Activated CD8-positive, alpha-beta memory T cell treated with anti-CD3 and anti-CD28 coated beads, Interleukin-2, amount 10 ng/mL, durations not matched to agents 7 days and 5 days (primary cell): ENCODE results near the gene ZNF236. TPM values are rescaled to one million over a fixed set of nuclear protein-coding genes. Genes with fewer than 3 reads are reported as not detected.

Experiments
- ATAC-seq: fragments of 150-1000 bp; cut with Tn5 transposase; one replicate; pipeline ENCODE4 v1.10.0; 2021; ENCODE audit warnings: moderate library complexity
- CTCF ChIA-PET: fragments of 350-600 bp; sonication (Branson Sonifier 250); formaldehyde crosslinking; loops from one replicate; lab custom pipeline; 2021; ENCODE audit warnings: antibody characterized with exemption; lab: Charles Lee
- DNase-seq: peaks from one replicate; pipeline ENCODE4 v3.0.0-alpha.2; 2020
- H3K27ac Mint-ChIP-seq: one replicate; pipeline ENCODE4 v1.8.0; 2021; ENCODE audit warnings: mild to moderate bottlenecking, mixed read lengths
- H3K27me3 Mint-ChIP-seq: one replicate; pipeline ENCODE4 v1.8.0; 2021; ENCODE audit warnings: mixed read lengths
- H3K36me3 Mint-ChIP-seq: one replicate; pipeline ENCODE4 v1.8.0; 2021; ENCODE audit warnings: mild to moderate bottlenecking, mixed read lengths
- H3K4me1 Mint-ChIP-seq: one replicate; pipeline ENCODE4 v1.8.0; 2021; ENCODE audit warnings: mixed read lengths
- H3K4me3 Mint-ChIP-seq: one replicate; pipeline ENCODE4 v1.8.0; 2021; ENCODE audit warnings: mild to moderate bottlenecking, moderate library complexity, mixed read lengths
- H3K9me3 Mint-ChIP-seq: one replicate; pipeline ENCODE4 v1.8.0; 2022; ENCODE audit warnings: low read depth, mixed read lengths
- total RNA-seq, 2 experiments: library from RNA; stranded (reverse); gene quantifications; one replicate each; pipeline ENCODE4 v1.2.3, GENCODE V29; 2021

The ZNF236 gene
- total RNA-seq, 2 experiments from 2014 or later: 16.8 to 22.9 TPM

DNA sequence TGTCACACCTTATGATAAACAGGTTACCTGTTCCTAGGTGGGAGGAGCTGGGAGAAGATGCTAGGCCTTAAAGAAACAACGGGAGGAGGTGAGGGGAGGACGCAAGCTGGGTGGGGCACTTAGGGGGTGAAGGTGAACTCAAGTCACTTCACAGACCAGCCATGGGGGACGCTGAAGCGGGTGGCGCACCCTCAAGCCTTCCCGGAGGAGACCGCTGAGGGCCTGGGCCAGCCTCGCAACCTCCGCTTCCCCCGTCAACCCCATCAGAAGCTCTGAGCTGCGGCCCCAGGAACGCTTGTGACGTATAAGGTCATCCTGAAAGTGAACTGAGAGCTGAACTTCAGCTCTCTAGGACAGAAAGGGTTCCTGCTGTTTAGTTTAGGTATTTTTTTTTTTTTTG, 176.7 kb downstream of the ZNF236 start:
- DNase-seq (no peak), ATAC-seq (no peak)
- Mint-ChIP-seq H3K4me1 (peaks cover 23% of the 10 kb centered on the region), H3K4me3 (no peak overlapping the region), H3K27me3 (no peaks in the 10 kb centered on the region), H3K9me3 (no peaks in the 10 kb centered on the region), H3K27ac (no peak overlapping the region), H3K36me3 (no peaks in the 10 kb centered on the region)
- CTCF ChIA-PET: interaction anchor here (0.7 to 8.5 kb wide), 9 partner anchors 10 to 213 kb away, joined by 3 to 97 read pairs (median 17); no protein-coding TSS in a partner anchor

DNA sequence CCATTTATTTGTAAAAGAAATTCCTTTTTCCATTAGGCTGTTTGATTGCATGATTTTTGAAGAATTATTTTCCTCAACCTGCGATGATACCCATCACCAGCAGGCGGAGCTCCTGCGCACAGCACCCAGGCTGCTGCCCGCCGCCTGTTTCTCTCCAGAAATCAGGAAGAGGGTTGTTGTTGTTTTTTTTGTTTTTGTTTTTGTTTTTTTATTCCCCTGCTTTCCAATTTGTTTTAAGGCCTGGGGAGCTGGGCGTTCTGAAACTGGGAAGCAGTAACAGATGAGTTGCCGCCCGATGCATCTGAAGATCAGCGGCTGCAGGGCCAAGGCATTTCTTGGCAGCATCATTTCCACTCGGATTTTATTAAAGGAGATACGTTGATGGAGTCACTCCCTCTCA, 178.2 kb downstream of the ZNF236 start:
- DNase-seq (peak; percentile 60), ATAC-seq (no peak)
- Mint-ChIP-seq H3K36me3 (no peaks in the 10 kb centered on the region), H3K9me3 (no peaks in the 10 kb centered on the region), H3K27ac (peak overlapping the region; percentile 42), H3K4me1 (peaks cover 37% of the 10 kb centered on the region), H3K4me3 (no peak overlapping the region), H3K27me3 (no peaks in the 10 kb centered on the region)
- CTCF ChIA-PET: interaction anchor here (0.9 to 8.5 kb wide), 49 partner anchors 9 to 650 kb away, joined by 3 to 97 read pairs (median 6); partner anchors contain the start of gene MBP

DNA sequence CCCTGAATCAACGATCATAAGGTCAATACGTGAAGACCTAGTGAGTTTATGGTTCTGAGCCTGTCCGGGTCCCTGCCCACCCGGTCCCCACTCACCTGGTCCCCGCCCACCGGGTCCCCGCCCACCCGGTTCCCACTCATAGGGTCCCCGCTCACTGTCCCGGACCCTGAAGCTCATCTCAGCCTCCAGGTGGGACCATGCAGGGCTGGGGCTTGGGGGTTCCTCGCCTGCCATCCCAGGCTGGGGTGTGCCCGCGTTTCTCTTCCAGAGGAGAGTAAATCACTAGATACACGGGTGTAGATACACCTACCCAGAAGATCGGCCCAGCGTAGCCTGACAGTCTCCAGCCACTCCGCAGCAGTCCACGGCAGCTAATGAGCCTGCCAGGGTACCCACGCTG, 178.7 kb downstream of the ZNF236 start:
- no peaks in the 10 kb centered on the region for H3K27me3 Mint-ChIP-seq

DNA sequence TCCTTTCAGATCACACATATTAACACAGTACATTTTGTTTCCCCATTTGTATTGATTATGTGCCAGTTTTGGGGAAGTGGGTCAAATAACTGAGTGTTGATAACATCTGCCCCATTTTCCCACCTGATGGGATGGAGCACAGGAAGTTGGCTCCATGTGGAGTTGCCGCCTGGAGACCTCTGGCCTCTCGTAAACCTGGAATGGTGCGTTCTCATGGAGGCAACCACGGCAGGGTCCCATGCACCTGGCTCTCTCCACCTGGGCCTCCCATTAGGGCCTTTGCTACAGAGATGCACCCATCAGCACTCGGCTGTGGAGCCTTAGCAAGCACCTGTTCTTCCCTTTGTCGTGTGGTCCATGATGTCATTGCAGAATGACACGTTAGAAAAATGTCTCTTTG, 179.6 kb downstream of the ZNF236 start:
- no peak overlapping the region for H3K4me3 Mint-ChIP-seq
- peaks cover 46% of the 10 kb centered on the region for H3K4me1 Mint-ChIP-seq
- ATAC-seq (no peak), DNase-seq (no peak)
- no peak overlapping the region for H3K27ac Mint-ChIP-seq
- H3K27me3 Mint-ChIP-seq: no peaks in the 10 kb centered on the region
- no peaks in the 10 kb centered on the region for H3K36me3 Mint-ChIP-seq
- H3K9me3 Mint-ChIP-seq: no peaks in the 10 kb centered on the region
- CTCF ChIA-PET: interaction anchor here (1.0 to 8.5 kb wide), 3 partner anchors 53 to 128 kb away, joined by 3 to 97 read pairs (median 33); no protein-coding TSS in a partner anchor

More for the DNA sequence above, 178.7 kb downstream of the ZNF236 start:
- DNase-seq (no peak), ATAC-seq (no peak)
- H3K4me3 Mint-ChIP-seq: no peak overlapping the region
- no peaks in the 10 kb centered on the region for H3K36me3 Mint-ChIP-seq
- no peaks in the 10 kb centered on the region for H3K9me3 Mint-ChIP-seq
- CTCF ChIA-PET: interaction anchor here (0.9 to 8.5 kb wide), 43 partner anchors 8 to 650 kb away, joined by 3 to 97 read pairs (median 6); partner anchors contain the start of gene MBP
- peaks cover 43% of the 10 kb centered on the region for H3K4me1 Mint-ChIP-seq
- H3K27ac Mint-ChIP-seq: no peak overlapping the region

DNA sequence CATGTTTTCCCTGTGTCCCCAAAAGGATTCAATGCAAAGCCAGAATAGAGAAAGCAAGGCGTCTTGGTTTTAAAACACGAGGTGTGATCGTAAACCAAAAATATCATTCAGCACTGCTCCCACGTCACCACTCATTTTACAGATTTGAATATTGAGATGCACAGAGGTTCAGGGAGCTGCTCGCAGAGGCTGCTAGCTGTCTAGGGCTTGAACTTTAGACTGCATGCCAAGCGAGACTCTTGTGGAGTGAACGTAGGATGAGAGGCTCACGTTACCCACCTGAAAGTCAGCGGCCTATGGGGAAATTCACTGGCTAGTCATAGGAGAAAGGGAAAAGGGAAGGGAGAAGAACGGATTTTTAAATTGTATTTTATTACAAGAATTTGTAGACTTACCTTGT, 180.1 kb downstream of the ZNF236 start:
- ATAC-seq (no peak), DNase-seq (no peak)
- Mint-ChIP-seq H3K27me3 (no peaks in the 10 kb centered on the region), H3K4me3 (no peak overlapping the region), H3K27ac (no peak overlapping the region), H3K9me3 (no peaks in the 10 kb centered on the region), H3K36me3 (no peaks in the 10 kb centered on the region), H3K4me1 (peaks cover 46% of the 10 kb centered on the region)
- CTCF ChIA-PET: interaction anchor here (0.7 to 8.5 kb wide), 5 partner anchors 19 to 127 kb away, joined by 3 to 97 read pairs (median 3); no protein-coding TSS in a partner anchor

DNA sequence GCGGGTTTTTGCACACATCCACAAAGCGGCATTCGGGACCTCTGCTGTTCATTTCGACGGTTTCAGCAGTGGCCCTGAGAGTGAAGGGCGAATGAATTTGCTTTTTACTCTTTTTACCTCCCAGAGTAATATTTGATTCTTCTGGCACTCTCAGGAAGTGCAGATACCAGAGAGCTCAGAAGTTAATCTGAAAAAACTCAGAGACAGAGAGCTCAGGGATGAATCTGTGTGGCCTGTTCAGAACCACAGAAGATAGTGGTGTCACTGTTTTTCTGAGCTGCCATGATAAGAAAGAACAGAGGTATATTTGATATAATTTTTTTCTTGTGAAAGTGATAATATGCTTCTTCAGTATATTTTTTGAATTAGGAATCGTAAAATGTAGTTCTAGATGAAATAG, 181.0 kb downstream of the ZNF236 start:
- CTCF ChIA-PET: interaction anchor here (0.7 to 8.5 kb wide), 6 partner anchors 19 to 200 kb away, joined by 3 to 97 read pairs (median 4); no protein-coding TSS in a partner anchor
- H3K36me3 Mint-ChIP-seq: no peaks in the 10 kb centered on the region
- no peak overlapping the region for H3K27ac Mint-ChIP-seq
- H3K27me3 Mint-ChIP-seq: no peaks in the 10 kb centered on the region
- ATAC-seq (no peak), DNase-seq (no peak)
- H3K4me1 Mint-ChIP-seq: peaks cover 46% of the 10 kb centered on the region
- no peak overlapping the region for H3K4me3 Mint-ChIP-seq
- H3K9me3 Mint-ChIP-seq: no peaks in the 10 kb centered on the region

DNA sequence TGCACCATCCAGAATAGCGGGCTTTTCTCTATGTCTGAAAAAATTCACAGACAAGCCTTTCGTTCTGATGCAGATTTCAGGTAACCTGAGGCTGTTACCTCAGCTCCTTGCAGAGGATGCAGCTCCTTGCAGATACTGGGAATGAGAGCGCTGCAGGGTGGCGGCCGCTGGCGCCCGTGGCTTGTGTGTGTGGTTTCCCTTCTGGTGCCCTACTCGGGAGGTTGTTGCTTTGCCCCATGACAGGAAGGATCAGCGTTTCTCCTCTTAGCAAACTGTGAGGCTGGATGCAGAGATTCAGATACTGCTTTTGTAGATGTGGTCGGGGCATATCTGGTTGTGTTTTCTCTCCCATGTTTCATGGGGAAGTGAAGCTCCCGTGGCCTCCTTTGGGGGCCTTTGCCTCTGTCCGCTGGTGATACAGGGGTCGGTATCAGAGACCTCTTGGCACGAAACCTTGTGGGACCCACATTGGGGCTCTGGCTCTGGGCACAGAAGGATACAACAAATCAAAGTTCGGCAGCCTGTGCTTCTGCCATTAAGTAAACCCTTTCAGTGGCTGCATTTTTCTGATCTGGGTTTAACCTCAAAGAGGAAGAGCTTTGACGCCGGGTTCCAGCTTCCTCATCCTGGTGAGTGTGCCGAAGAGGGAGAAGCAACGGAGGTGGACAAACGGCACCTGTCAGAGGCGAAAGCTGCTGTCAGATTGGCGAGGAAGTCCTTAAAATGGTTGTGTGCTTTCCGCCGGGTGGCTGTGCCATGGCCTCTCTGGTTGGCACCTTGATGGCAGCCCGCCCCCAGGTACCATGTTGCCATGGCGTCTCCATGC, 182.4 kb downstream of the ZNF236 start:
- Mint-ChIP-seq H3K9me3 (no peaks in the 10 kb centered on the region), H3K36me3 (peaks cover under 1% of the 10 kb centered on the region), H3K4me1 (peaks cover 42% of the 10 kb centered on the region), H3K27me3 (no peaks in the 10 kb centered on the region), H3K27ac (peak overlapping the region; percentile 40), H3K4me3 (no peak overlapping the region)
- ATAC-seq (peak; percentile 22), DNase-seq (no peak)
- CTCF ChIA-PET: interaction anchor here (0.7 to 8.5 kb wide), 8 partner anchors 8 to 207 kb away, joined by 3 to 97 read pairs (median 4); no protein-coding TSS in a partner anchor

DNA sequence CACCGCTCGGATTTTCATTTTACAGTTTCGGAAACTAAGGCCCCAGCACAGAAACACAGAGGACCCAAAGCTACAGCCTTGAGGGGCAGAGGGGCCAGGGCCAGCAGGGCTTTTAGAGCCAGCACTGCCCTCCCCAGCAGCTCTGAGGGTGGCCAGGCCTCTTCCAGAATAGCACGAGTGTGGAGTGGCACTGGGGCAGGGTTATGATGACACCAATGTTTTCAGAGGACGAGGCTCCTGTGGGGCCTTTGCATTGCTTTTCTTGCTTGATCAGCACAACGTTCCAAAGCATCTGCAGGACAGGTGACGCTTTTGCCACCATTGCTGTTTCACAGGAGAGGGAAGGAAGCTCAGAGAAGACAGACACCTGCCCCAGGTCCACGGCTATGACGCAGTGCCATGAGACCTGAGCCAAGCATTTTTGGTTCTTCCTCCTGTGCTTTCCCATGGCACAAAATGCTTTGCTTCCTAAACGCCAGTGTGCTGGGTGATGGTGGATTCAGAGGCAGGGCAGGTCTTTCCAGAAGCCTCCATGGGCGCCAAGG, 183.4 kb downstream of the ZNF236 start:
- CTCF ChIA-PET: interaction anchor here (0.9 to 8.5 kb wide), 5 partner anchors 25 to 206 kb away, joined by 3 to 97 read pairs (median 4); no protein-coding TSS in a partner anchor
- DNase-seq: no peak
- no peaks in the 10 kb centered on the region for H3K9me3 Mint-ChIP-seq
- H3K36me3 Mint-ChIP-seq: peaks cover 8% of the 10 kb centered on the region
- ATAC-seq: no peak
- no peak overlapping the region for H3K4me3 Mint-ChIP-seq
- no peak overlapping the region for H3K27ac Mint-ChIP-seq
- no peaks in the 10 kb centered on the region for H3K27me3 Mint-ChIP-seq
- H3K4me1 Mint-ChIP-seq: peaks cover 35% of the 10 kb centered on the region

DNA sequence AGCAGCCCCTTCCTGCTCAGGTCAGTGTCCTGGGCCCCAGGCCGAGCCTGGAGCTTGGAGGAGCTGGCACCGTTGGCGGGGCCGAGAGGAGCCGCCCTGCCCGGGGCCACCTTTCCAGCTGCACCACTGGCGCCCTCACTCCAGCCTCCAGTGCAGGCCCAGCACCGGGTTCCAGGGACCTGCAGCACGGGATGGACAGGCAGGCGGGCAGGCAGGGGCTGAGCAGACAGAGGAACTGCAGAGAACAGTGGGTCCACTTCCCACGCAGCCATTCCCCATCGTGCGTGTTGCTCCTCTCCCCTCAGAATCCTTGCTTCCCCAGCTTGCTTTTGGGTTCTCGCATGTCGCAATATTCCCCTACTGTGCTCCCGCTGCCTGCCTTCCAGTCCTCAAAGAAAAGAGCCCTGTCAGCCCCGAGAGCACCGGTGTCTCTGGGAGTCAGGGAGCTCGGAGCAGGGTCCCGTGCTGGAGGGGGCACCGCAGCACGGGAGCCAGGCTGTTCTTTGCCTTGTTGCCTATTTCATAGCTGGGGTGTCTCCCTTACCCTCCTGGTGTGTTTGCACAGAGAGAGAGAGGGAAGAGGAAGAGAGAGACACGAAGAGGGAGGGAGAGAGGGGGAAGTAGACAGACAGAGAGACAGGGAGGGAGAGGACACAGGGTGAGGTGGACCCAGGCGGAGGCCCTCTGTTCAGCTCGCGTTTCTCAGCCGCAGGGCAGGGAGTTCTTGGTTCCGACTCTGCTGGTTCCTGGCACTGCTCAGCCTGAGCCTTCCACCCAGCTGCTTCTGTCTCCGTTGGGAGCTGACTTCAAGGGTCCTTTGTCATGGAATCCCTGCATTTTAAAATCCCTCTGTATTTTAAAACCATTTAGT, 184.2 kb downstream of the ZNF236 start:
- no peak for DNase-seq
- no peak overlapping the region for H3K27ac Mint-ChIP-seq
- no peaks in the 10 kb centered on the region for H3K27me3 Mint-ChIP-seq
- CTCF ChIA-PET: interaction anchor here (1.4 to 8.5 kb wide), 2 partner anchors 49 to 203 kb away, joined by 4 to 97 read pairs; no protein-coding TSS in a partner anchor
- peaks cover 33% of the 10 kb centered on the region for H3K4me1 Mint-ChIP-seq
- ATAC-seq: no peak
- no peak overlapping the region for H3K4me3 Mint-ChIP-seq
- H3K9me3 Mint-ChIP-seq: no peaks in the 10 kb centered on the region
- peaks cover 8% of the 10 kb centered on the region for H3K36me3 Mint-ChIP-seq

DNA sequence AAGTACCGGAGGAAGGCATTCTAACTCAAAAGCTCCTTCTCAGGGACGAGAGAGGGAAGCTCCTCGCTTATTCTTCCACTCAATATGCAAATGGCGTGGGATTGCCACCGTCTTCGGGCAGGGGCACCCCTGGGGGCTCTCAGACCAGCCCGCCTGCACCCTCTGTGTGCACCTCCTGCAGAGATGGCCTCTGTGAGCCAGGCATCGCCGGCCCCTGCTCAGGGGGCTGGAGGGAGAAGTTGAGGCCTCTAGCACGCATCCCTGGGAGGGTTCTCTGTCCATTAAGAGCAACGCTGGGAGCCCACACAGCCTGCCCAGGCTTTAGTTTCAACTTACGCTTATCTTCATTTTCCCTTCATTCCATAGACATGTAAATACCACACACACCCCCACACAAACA, 184.9 kb downstream of the ZNF236 start:
- Mint-ChIP-seq H3K4me1 (peaks cover 31% of the 10 kb centered on the region), H3K27ac (no peak overlapping the region), H3K27me3 (no peaks in the 10 kb centered on the region), H3K36me3 (peaks cover 8% of the 10 kb centered on the region), H3K4me3 (no peak overlapping the region), H3K9me3 (no peaks in the 10 kb centered on the region)
- DNase-seq: no peak
- CTCF ChIA-PET: no interaction called here
- no peak for ATAC-seq

DNA sequence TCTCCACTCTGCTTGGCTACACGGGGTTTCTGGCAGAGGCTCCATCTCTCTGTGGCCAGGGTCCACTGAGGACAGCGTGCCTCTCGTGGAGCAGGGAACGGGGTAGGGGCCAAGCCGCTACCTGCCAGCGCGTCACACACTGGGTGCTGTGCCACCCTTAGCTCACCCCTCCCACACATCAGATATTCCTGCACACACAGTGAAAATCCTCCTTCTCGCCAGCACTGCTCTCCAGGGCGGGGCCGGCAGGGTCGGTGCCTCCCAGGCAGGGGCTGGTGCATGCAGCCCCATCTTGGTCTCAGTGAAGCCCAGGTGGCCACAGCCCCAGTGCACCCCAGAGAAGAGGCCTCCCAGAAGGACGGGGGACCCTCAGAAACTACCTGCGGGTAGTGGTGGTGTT, 185.6 kb downstream of the ZNF236 start:
- Mint-ChIP-seq H3K4me1 (peaks cover 30% of the 10 kb centered on the region), H3K4me3 (no peak overlapping the region), H3K27me3 (no peaks in the 10 kb centered on the region), H3K27ac (no peak overlapping the region), H3K36me3 (peaks cover 8% of the 10 kb centered on the region), H3K9me3 (no peaks in the 10 kb centered on the region)
- CTCF ChIA-PET: no interaction called here
- ATAC-seq: no peak
- DNase-seq: no peak

DNA sequence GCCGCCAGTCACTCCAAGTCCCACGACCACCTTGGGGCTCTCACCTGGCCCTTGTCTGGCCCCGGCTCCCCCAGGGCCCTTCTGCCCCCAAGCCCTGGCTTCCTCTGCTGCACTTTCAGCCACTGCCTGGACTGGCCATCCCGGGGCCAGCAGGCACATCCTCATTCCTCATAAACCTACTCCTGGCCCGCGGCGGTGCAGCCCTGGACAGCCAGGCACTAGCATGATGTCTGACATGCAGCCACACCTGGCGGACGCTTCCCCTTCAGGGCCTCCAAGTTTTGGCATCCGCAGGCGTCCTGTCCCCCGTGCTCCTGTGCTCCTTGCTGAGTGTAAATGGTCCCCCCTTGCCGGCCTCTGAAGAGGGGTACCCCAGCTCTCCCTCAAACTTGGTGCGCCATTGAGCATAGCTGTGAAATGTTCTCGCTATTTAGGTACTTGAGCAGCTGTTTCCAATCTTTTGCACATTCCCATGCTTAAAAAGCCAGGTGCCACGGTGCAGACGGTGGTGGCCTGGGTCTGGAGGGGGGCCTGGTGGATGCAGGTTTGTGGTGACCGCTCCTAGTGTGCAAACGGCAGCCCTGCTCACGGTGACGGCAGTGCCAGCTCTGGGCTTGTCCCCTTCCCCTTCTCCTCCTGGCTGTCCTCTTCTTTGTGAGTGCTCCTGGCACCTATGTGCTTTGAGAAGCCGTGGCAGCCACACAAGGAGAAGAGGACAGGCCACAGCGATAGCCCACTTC, 186.4 kb downstream of the ZNF236 start:
- CTCF ChIA-PET: interaction anchor here (1.7 kb wide), 1 partner anchor 8 kb away, joined by 9 read pairs; no protein-coding TSS in a partner anchor
- Mint-ChIP-seq H3K36me3 (peaks cover 10% of the 10 kb centered on the region), H3K27me3 (no peaks in the 10 kb centered on the region), H3K4me3 (no peak overlapping the region), H3K27ac (no peak overlapping the region), H3K9me3 (no peaks in the 10 kb centered on the region), H3K4me1 (peaks cover 25% of the 10 kb centered on the region)
- DNase-seq: no peak
- no peak for ATAC-seq
